ENCODE data around the gene TSGA10.

- no peak for TF ChIP-seq EZH2 (IDR thresholded peaks at IDR 0.05; ENCODE audit: borderline replicate concordance)
- TF ChIP-seq CTCF (IDR thresholded peaks at IDR 0.05; ENCODE audit: poor library complexity): no peak
These were observed 679 bp downstream of the TSGA10 start for GRCh38 chr2:99153921-99154604.
